Choroid plexus epithelial cell (primary cell): ENCODE measurements around the gene BORA.
"Not testable (repeated sequence)": the region's sequence is repeated elsewhere in the genome, so short reads cannot be mapped to it uniquely, and the experiment has no call there.

Experiments
- DNase-seq: peaks from one replicate; pipeline ENCODE4 v3.0.0-alpha.2; 2010; ENCODE audit warnings: low read depth
- H3K4me3 ChIP-seq: 2 replicates; pipeline ENCODE4 v1.5.1; 2011; ENCODE audit warnings: low read depth, mild to moderate bottlenecking, control low read depth, low read length, moderate library complexity
- CTCF ChIP-seq: conservative IDR thresholded peaks from 2 replicates; pipeline ENCODE4 v1.5.1; 2011; ENCODE audit warnings: low read depth, mild to moderate bottlenecking, control low read depth, inconsistent platforms, low read length, moderate library complexity

The BORA gene

GRCh38 chr13:72693832-72694231, 33.9 kb upstream of the BORA start:
- no peak overlapping the region for H3K4me3 ChIP-seq
- no peak for TF ChIP-seq CTCF
- DNase-seq: no peak

DNA sequence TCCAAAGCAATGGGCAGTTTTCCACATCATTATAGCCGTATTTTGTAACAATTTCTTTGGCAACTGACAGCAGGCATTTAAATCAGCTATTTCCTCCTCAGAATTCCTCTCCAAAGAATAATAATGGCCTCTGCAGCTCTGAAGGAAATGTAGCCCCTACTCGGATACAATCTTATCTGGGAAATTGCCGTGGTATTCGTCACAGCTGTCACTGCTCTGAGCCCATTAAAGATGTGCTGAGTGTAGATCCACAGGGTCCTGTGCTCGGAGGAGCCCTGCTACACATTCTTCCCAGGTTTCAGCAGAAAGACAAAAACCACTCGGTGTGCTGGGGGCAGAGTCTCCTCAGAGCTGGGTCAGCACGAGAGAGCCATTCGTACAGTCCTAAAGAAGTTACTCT, 33.4 kb upstream of the BORA start:
- no peak for DNase-seq

GRCh38 chr13:72696579-72696978, 31.1 kb upstream of the BORA start:
- H3K4me3 ChIP-seq: no peak overlapping the region
- peak; percentile 40 for DNase-seq
- TF ChIP-seq CTCF: peak; percentile 45

More for the DNA sequence above, 33.4 kb upstream of the BORA start:
- no peak for TF ChIP-seq CTCF
- H3K4me3 ChIP-seq: no peak overlapping the region

- no peak for TF ChIP-seq CTCF
- no peak overlapping the region for H3K4me3 ChIP-seq
- no peak for DNase-seq
These were observed 29.6 kb upstream of the BORA start for GRCh38 chr13:72698164-72698563.

- TF ChIP-seq CTCF: no peak
- no peak for DNase-seq
- no peak overlapping the region for H3K4me3 ChIP-seq
These were observed 27.2 kb upstream of the BORA start for GRCh38 chr13:72700509-72700908.

GRCh38 chr13:72716776-72717175, 10.9 kb upstream of the BORA start:
- H3K4me3 ChIP-seq: no peak overlapping the region
- TF ChIP-seq CTCF: no peak
- DNase-seq: no peak

DNA sequence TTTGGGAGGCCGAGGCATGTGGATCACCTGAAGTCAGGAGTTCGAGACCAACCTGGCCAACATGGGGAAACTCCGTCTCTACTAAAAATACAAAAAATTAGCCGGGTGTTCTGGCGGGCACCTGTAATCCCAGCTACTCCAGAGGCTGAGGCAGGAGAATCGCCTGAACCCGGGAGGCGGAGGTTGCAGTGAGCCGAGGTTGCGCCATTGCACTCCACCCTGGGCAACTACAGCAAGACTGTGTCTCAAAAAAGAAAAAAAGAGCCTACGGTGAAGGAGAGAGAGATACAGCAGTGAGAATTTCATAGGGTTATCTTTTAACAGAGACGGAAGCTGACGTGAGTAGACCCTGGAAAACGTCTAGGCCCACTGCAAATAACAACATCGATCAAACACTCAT, 1.5 kb upstream of the BORA start:
- H3K4me3 ChIP-seq, DNase-seq: not testable (repeated sequence)
